ENCODE measurements around the gene CCL17. TPM values are rescaled to one million over a fixed set of nuclear protein-coding genes. Genes with fewer than 3 reads are reported as not detected.

Gene CCL17
- total RNA-seq, 1 experiment from 2014 or later: not detected

DNA sequence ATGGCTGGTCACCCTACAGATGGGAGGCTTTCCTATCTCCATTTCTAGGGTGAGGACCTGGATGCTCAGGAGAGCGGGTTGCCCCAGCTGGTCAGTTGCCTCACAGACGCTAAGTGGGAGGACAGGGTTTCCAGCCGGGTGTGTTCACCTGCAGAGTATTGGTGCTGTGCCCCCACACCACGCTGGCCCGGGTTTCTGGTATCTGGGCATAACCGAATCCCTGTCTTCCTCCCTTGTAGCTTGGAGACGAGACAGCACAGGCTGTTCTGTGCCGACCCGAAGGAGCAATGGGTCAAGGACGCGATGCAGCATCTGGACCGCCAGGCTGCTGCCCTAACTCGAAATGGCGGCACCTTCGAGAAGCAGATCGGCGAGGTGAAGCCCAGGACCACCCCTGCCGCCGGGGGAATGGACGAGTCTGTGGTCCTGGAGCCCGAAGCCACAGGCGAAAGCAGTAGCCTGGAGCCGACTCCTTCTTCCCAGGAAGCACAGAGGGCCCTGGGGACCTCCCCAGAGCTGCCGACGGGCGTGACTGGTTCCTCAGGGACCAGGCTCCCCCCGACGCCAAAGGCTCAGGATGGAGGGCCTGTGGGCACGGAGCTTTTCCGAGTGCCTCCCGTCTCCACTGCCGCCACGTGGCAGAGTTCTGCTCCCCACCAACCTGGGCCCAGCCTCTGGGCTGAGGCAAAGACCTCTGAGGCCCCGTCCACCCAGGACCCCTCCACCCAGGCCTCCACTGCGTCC is 22.6 kb upstream of the CCL17 start:
- no TSS peak for BruUV-seq (replicated peaks)
- no peak overlapping the region for H3K27ac Mint-ChIP-seq (ENCODE audit: unreplicated experiment)
- intact Hi-C loops (cut with micrococcal nuclease; ENCODE audit: unreplicated experiment): no loop called here
- TF ChIP-seq, protein P1, sequence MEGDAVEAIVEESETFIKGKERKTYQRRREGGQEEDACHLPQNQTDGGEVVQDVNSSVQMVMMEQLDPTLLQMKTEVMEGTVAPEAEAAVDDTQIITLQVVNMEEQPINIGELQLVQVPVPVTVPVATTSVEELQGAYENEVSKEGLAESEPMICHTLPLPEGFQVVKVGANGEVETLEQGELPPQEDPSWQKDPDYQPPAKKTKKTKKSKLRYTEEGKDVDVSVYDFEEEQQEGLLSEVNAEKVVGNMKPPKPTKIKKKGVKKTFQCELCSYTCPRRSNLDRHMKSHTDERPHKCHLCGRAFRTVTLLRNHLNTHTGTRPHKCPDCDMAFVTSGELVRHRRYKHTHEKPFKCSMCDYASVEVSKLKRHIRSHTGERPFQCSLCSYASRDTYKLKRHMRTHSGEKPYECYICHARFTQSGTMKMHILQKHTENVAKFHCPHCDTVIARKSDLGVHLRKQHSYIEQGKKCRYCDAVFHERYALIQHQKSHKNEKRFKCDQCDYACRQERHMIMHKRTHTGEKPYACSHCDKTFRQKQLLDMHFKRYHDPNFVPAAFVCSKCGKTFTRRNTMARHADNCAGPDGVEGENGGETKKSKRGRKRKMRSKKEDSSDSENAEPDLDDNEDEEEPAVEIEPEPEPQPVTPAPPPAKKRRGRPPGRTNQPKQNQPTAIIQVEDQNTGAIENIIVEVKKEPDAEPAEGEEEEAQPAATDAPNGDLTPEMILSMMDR (IDR thresholded peaks at IDR 0.05; ENCODE audit: unreplicated experiment): no peak
- H3K36me3 Mint-ChIP-seq (ENCODE audit: insufficient read depth, unreplicated experiment): peaks cover 31% of the 10 kb centered on the region
- no peaks in the 10 kb centered on the region for H3K9me3 Mint-ChIP-seq (ENCODE audit: low read depth, unreplicated experiment)
- DNase-seq: no peak
- H3K4me3 Mint-ChIP-seq (ENCODE audit: low read depth, unreplicated experiment): no peak overlapping the region
- H3K4me1 Mint-ChIP-seq (ENCODE audit: low read depth, unreplicated experiment): peaks cover 66% of the 10 kb centered on the region
- H3K27me3 Mint-ChIP-seq (ENCODE audit: unreplicated experiment): no peaks in the 10 kb centered on the region
- CTCF ChIA-PET: interaction anchor here (0.9 to 1.0 kb wide), 2 partner anchors 35 to 78 kb away, joined by 3 to 4 read pairs; no protein-coding TSS in a partner anchor

DNA sequence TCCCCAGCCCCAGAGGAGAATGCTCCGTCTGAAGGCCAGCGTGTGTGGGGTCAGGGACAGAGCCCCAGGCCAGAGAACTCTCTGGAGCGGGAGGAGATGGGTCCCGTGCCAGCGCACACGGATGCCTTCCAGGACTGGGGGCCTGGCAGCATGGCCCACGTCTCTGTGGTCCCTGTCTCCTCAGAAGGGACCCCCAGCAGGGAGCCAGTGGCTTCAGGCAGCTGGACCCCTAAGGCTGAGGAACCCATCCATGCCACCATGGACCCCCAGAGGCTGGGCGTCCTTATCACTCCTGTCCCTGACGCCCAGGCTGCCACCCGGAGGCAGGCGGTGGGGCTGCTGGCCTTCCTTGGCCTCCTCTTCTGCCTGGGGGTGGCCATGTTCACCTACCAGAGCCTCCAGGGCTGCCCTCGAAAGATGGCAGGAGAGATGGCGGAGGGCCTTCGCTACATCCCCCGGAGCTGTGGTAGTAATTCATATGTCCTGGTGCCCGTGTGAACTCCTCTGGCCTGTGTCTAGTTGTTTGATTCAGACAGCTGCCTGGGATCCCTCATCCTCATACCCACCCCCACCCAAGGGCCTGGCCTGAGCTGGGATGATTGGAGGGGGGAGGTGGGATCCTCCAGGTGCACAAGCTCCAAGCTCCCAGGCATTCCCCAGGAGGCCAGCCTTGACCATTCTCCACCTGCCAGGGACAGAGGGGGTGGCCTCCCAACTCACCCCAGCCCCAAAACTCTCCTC is 21.9 kb upstream of the CCL17 start:
- CTCF ChIA-PET: no interaction called here
- no TSS peak for BruUV-seq (replicated peaks)
- Mint-ChIP-seq H3K27me3 (ENCODE audit: unreplicated experiment) (no peaks in the 10 kb centered on the region), H3K36me3 (ENCODE audit: insufficient read depth, unreplicated experiment) (peaks cover 26% of the 10 kb centered on the region), H3K27ac (ENCODE audit: unreplicated experiment) (no peak overlapping the region), H3K9me3 (ENCODE audit: low read depth, unreplicated experiment) (no peaks in the 10 kb centered on the region), H3K4me3 (ENCODE audit: low read depth, unreplicated experiment) (no peak overlapping the region), H3K4me1 (ENCODE audit: low read depth, unreplicated experiment) (peaks cover 66% of the 10 kb centered on the region)
- DNase-seq: no peak
- TF ChIP-seq, protein P1 (IDR thresholded peaks at IDR 0.05; ENCODE audit: unreplicated experiment): peak; percentile 27
- intact Hi-C loops (cut with micrococcal nuclease; ENCODE audit: unreplicated experiment): no loop called here

DNA sequence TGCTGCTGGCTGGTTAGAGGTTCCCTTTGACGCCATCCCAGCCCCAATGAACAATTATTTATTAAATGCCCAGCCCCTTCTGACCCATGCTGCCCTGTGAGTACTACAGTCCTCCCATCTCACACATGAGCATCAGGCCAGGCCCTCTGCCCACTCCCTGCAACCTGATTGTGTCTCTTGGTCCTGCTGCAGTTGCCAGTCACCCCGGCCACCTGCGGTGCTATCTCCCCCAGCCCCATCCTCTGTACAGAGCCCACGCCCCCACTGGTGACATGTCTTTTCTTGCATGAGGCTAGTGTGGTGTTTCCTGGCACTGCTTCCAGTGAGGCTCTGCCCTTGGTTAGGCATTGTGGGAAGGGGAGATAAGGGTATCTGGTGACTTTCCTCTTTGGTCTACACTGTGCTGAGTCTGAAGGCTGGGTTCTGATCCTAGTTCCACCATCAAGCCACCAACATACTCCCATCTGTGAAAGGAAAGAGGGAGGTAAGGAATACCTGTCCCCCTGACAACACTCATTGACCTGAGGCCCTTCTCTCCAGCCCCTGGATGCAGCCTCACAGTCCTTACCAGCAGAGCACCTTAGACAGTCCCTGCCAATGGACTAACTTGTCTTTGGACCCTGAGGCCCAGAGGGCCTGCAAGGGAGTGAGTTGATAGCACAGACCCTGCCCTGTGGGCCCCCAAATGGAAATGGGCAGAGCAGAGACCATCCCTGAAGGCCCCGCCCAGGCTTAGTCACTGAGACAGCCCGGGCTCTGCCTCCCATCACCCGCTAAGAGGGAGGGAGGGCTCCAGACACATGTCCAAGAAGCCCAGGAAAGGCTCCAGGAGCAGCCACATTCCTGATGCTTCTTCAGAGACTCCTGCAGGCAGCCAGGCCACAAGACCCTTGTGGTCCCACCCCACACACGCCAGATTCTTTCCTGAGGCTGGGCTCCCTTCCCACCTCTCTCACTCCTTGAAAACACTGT is 21.0 kb upstream of the CCL17 start:
- intact Hi-C loops (cut with micrococcal nuclease; ENCODE audit: unreplicated experiment): no loop called here
- peaks cover 66% of the 10 kb centered on the region for H3K4me1 Mint-ChIP-seq (ENCODE audit: low read depth, unreplicated experiment)
- no peaks in the 10 kb centered on the region for H3K27me3 Mint-ChIP-seq (ENCODE audit: unreplicated experiment)
- no peaks in the 10 kb centered on the region for H3K9me3 Mint-ChIP-seq (ENCODE audit: low read depth, unreplicated experiment)
- peak overlapping the region; percentile 32 for H3K27ac Mint-ChIP-seq (ENCODE audit: unreplicated experiment)
- BruUV-seq (replicated peaks): TSS peak; percentile 30
- CTCF ChIA-PET: no interaction called here
- no peak overlapping the region for H3K4me3 Mint-ChIP-seq (ENCODE audit: low read depth, unreplicated experiment)
- peaks cover 23% of the 10 kb centered on the region for H3K36me3 Mint-ChIP-seq (ENCODE audit: insufficient read depth, unreplicated experiment)
- TF ChIP-seq, protein P1 (IDR thresholded peaks at IDR 0.05; ENCODE audit: unreplicated experiment): no peak
- peak; percentile 49 for DNase-seq
